Measurements from ENCODE around the gene HAUS2. TPM values are rescaled to one million over a fixed set of nuclear protein-coding genes. Genes with fewer than 3 reads are reported as not detected.

The HAUS2 gene
- total and polyA plus RNA-seq, 10 of the 15 experiments (the other 5 are each of a cell fraction or from before 2014, with no cell fraction given), result 28.7 to 59.3 (median 40.6) TPM

DNA sequence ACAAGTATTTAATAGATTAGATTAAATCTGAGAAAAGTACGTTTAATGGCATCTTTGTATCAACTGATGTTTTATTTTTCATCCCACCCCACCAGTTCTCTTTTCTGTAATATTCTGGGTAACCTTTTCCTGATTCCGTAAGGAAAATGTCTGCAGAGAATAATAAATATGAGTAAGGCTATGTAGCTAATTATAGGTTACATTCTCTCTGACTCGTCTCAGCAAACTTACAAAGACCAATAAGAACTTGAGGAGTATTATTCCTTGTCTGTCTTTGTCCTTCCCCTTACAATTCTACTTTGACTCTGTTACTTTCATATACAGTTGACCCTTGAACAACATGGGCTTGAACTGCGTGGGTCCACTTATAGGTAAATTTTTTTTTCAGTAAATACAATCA is 41.1 kb upstream of the HAUS2 start:
- ChIA-PET RAD21 (ENCODE audit: unreplicated experiment) (no interaction called here), CTCF (no interaction called here), POLR2A (interaction anchor here (0.6 kb wide), 1 partner anchor 142 kb away, joined by 3 read pairs; no protein-coding TSS in a partner anchor), SMC1A (ENCODE audit: uncharacterized antibody, unreplicated experiment) (interaction anchor here (1.6 kb wide), 1 partner anchor 139 kb away, joined by 9 read pairs; no protein-coding TSS in a partner anchor)
- Histone ChIP-seq H3K9me3 (replicated peaks; ENCODE audit: control insufficient read depth, insufficient read depth, low read length) (no peaks in the 10 kb centered on the region), H3K79me2 (ENCODE audit: control insufficient read depth, insufficient read depth, low read length) (peaks cover 37% of the 10 kb centered on the region), H3K27ac (ENCODE audit: control insufficient read depth, insufficient read depth) (no peak overlapping the region), H4K20me1 (ENCODE audit: control insufficient read depth, insufficient read depth) (no peaks in the 10 kb centered on the region), H2AFZ (ENCODE audit: control insufficient read depth, low read depth, low read length) (no peak overlapping the region), H3K9ac (ENCODE audit: control insufficient read depth, insufficient read depth, low read length) (no peak overlapping the region), H3K4me2 (ENCODE audit: control insufficient read depth, insufficient read depth) (no peak overlapping the region), H3K27me3 (replicated peaks in 1 of 2; ENCODE audit: control insufficient read depth in 2 of 2, insufficient read depth in 2 of 2, low read length in 1 of 2) (no peaks in the 10 kb centered on the region), H3K4me3 (no peak overlapping the region), H3K36me3 (ENCODE audit: control insufficient read depth in 2 of 2, insufficient read depth in 2 of 2, low read length in 1 of 2) (peaks cover 0 to 5% of the 10 kb centered on the region in 2 experiments; a peak in 1 of 4 replicates), H3K4me1 (ENCODE audit: control insufficient read depth, insufficient read depth, low read length) (peaks cover 31% of the 10 kb centered on the region; the same call in 1 of the 2 replicates)
- whole genome bisulfite sequencing (ENCODE audit: insufficient coverage, insufficient replicate concordance, low lambda C conversion rate, missing lambda C conversion rate), result 86% methylated on average over 4 of the region's 4 CpGs
- ATAC-seq (no peak), FAIRE-seq (no peak), DNase-seq (ENCODE audit: low read depth, low spot score) (no peak)
- BruUV-seq (replicated peaks), result no TSS peak
- in situ Hi-C loops (cut with MboI) (no loop called here), intact Hi-C loops (cut with micrococcal nuclease; ENCODE audit: unreplicated experiment) (no loop called here)
- TF ChIP-seq KLF5 (IDR thresholded peaks at IDR 0.05; ENCODE audit: partially characterized antibody), result no peak
- no peak for TF ChIP-seq PAX5 (IDR thresholded peaks at IDR 0.05; ENCODE audit: borderline replicate concordance, low read depth, low read length)
- no peak for TF ChIP-seq POU2F2 (IDR thresholded peaks at IDR 0.05; ENCODE audit: borderline replicate concordance, low read depth, low read length)
- TF ChIP-seq RELA (IDR thresholded peaks at IDR 0.05; ENCODE audit: borderline replicate concordance, partially characterized antibody), result no peak
- TF ChIP-seq POLR2AphosphoS5 (IDR thresholded peaks at IDR 0.05; ENCODE audit: low read length), result no peak
- no peak for TF ChIP-seq BCL11A (IDR thresholded peaks at IDR 0.05; ENCODE audit: low read depth, low read length)
- no peak for TF ChIP-seq CREM (IDR thresholded peaks at IDR 0.05; ENCODE audit: low read depth)
- no peak for TF ChIP-seq BMI1 (IDR thresholded peaks at IDR 0.05; ENCODE audit: borderline replicate concordance)
- TF ChIP-seq MYC (IDR thresholded peaks at IDR 0.05; ENCODE audit: insufficient read depth, insufficient read length, insufficient replicate concordance, low read length, severe bottlenecking), result no peak
- TF ChIP-seq SIX5 (IDR thresholded peaks at IDR 0.05; ENCODE audit: low read depth, low read length, severe bottlenecking), result no peak
- no peak for TF ChIP-seq BHLHE40 (IDR thresholded peaks at IDR 0.05; ENCODE audit: borderline replicate concordance in 1 of 2, low read depth in 2 of 2, low read length in 1 of 2)
- no peak for TF ChIP-seq MEF2B (IDR thresholded peaks at IDR 0.05; ENCODE audit: partially characterized antibody, poor library complexity, severe bottlenecking)
- no peak for TF ChIP-seq EGR1 (IDR thresholded peaks at IDR 0.05; ENCODE audit: borderline replicate concordance in 1 of 2, low read depth in 2 of 2, low read length in 2 of 2)
- no peak for TF ChIP-seq CHD4 (IDR thresholded peaks at IDR 0.05)
- TF ChIP-seq, protein P1, sequence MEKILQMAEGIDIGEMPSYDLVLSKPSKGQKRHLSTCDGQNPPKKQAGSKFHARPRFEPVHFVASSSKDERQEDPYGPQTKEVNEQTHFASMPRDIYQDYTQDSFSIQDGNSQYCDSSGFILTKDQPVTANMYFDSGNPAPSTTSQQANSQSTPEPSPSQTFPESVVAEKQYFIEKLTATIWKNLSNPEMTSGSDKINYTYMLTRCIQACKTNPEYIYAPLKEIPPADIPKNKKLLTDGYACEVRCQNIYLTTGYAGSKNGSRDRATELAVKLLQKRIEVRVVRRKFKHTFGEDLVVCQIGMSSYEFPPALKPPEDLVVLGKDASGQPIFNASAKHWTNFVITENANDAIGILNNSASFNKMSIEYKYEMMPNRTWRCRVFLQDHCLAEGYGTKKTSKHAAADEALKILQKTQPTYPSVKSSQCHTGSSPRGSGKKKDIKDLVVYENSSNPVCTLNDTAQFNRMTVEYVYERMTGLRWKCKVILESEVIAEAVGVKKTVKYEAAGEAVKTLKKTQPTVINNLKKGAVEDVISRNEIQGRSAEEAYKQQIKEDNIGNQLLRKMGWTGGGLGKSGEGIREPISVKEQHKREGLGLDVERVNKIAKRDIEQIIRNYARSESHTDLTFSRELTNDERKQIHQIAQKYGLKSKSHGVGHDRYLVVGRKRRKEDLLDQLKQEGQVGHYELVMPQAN (conservative IDR thresholded peaks at IDR 0.05), result no peak
- TF ChIP-seq CBX5 (IDR thresholded peaks at IDR 0.05; ENCODE audit: low read depth), result no peak
- TF ChIP-seq ESRRA (IDR thresholded peaks at IDR 0.05; ENCODE audit: low read length), result no peak
- TF ChIP-seq RCOR1 (conservative IDR thresholded peaks at IDR 0.05; ENCODE audit: low read depth, low read length), result no peak
